Measurements from ENCODE around the gene GYS2.

The GYS2 gene

GRCh38 chr12:21502872-21503271, 101.8 kb downstream of the GYS2 start:
- DNase-seq (ENCODE audit: low spot score), result no peak

GRCh38 chr12:21502164-21502496, 102.5 kb downstream of the GYS2 start:
- DNase-seq (ENCODE audit: low spot score), result peak; percentile 27

- DNase-seq (ENCODE audit: low spot score), result peak; percentile 98
These were observed 103.1 kb downstream of the GYS2 start, which contains the start of the genes GOLT1B and RECQL for GRCh38 chr12:21501258-21502163. TSS of gene GOLT1B (plus strand) at chr12:21501789. CDS start at chr12:21501924, 135 bp downstream. TSS of gene RECQL (minus strand) at chr12:21501635. CDS start at chr12:21499570, 2,065 bp downstream.

DNA sequence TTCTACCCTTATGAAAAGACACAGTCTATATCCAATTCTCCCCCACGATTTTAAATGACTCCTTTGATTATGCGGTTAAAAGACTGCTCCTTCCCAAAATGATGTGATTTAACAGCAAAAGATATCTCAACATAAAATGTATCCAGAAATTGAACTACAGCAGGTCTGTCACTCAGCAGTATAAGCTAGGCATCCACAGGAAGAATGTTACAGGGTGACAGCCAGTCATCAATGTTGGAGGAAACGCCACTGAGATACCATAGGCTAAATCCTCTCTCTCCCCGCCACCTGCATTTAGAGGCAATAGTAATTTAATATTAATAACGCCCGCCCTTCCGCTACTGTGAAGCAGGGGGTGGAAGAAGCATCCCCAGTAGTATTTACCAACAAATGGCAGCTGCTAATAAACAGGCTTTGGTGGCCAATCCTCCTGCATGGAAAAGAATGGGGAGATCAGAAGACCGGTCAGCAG, 103.8 kb downstream of the GYS2 start:
- DNase-seq (ENCODE audit: low spot score), result peak; percentile 11

DNA sequence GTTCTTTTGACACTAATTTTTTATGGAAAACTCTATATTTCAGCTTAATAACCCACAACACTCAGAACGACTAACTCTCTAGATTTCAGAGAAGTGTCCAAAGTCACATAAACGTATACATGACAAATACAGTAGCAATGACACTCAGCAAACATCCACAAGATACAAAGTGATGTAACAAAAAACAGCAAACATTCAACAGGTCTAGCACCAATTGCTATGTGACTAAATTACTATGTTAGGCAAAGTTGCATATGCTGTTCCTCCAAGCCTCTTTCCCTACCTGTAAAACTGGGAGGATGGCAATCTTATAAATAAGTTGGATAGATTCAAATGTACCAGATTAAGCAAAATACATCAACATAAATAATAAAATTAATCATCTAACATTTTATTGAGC, 104.9 kb downstream of the GYS2 start:
- no peak for DNase-seq (ENCODE audit: low spot score)
